Right renal cortex interstitium (tissue), 3 donors: ENCODE data around the gene RBBP9. TPM values are rescaled to one million over a fixed set of nuclear protein-coding genes. Genes with fewer than 3 reads are reported as not detected.
"Not testable (repeated sequence)": the region's sequence is repeated elsewhere in the genome, so short reads cannot be mapped to it uniquely, and the experiment has no call there.

Experiments used
- DNase-seq, 3 donors: peaks; one replicate each; pipeline ENCODE4 v3.0.0-alpha.2; 2013; ENCODE audit warnings: low read depth in 3 of 3, low spot score in 2 of 3
- polyA plus RNA-seq, 3 donors: library from polyadenylated mRNA; unstranded; fragments of 120-200 nt; gene quantifications; one replicate each; pipeline ENCODE4 v1.2.1, GENCODE V29; 2013; ENCODE audit not compliant: insufficient read length in 3 of 3

The RBBP9 gene
- polyA plus RNA-seq: 10 to 100 TPM; 31.6 to 36.3 (median 34.0) TPM

- peak in 2 of 3 donors; percentile 76 for DNase-seq
Measured at GRCh38 chr20:18496740-18497592, at the start of gene RBBP9. RBBP9 (minus strand) TSS chr20:18497225; CDS start chr20:18497167, 58 bp downstream.

GRCh38 chr20:18545566-18545965 lies 48.5 kb upstream of the RBBP9 start:
- DNase-seq: no peak

GRCh38 chr20:18543932-18544331 lies 46.9 kb upstream of the RBBP9 start:
- no peak for DNase-seq

- DNase-seq: no peak
Measured at GRCh38 chr20:18543216-18543615, 46.2 kb upstream of the RBBP9 start.

- DNase-seq: no peak
Measured at GRCh38 chr20:18541741-18542140, 44.7 kb upstream of the RBBP9 start.

GRCh38 chr20:18537651-18538050 lies 40.6 kb upstream of the RBBP9 start:
- no peak for DNase-seq

- no peak for DNase-seq
Measured at GRCh38 chr20:18533978-18534644, 37.1 kb upstream of the RBBP9 start.

- DNase-seq: no peak
Measured at GRCh38 chr20:18533491-18533890, 36.5 kb upstream of the RBBP9 start.

GRCh38 chr20:18532626-18533025 lies 35.6 kb upstream of the RBBP9 start:
- no peak for DNase-seq

GRCh38 chr20:18529041-18529440 lies 32.0 kb upstream of the RBBP9 start:
- no peak for DNase-seq

GRCh38 chr20:18527836-18528235 lies 30.8 kb upstream of the RBBP9 start:
- no peak for DNase-seq

- no peak for DNase-seq
Measured at GRCh38 chr20:18527339-18527738, 30.3 kb upstream of the RBBP9 start.

GRCh38 chr20:18526761-18527160 lies 29.7 kb upstream of the RBBP9 start:
- DNase-seq: not testable (repeated sequence)

GRCh38 chr20:18524646-18525045 lies 27.6 kb upstream of the RBBP9 start:
- no peak for DNase-seq

- no peak for DNase-seq
Measured at GRCh38 chr20:18523066-18523465, 26.0 kb upstream of the RBBP9 start.

GRCh38 chr20:18522066-18522465 lies 25.0 kb upstream of the RBBP9 start:
- DNase-seq: not testable (repeated sequence)

GRCh38 chr20:18515973-18516372 lies 18.9 kb upstream of the RBBP9 start:
- no peak for DNase-seq

GRCh38 chr20:18514127-18514526 lies 17.1 kb upstream of the RBBP9 start:
- DNase-seq: no peak

GRCh38 chr20:18513208-18513607 lies 16.2 kb upstream of the RBBP9 start:
- no peak for DNase-seq

GRCh38 chr20:18511571-18511970 lies 14.5 kb upstream of the RBBP9 start:
- DNase-seq: no peak

- peak; percentile 96 to 97 (median 96) for DNase-seq
Measured at GRCh38 chr20:18507218-18508191, 10.5 kb upstream of the RBBP9 start, which contains the start of gene SEC23B. SEC23B (plus strand) TSS chr20:18507940; CDS start chr20:18510836, 2,896 bp downstream.
